Heart left ventricle (tissue), 13 donors: ENCODE measurements around the gene TOGARAM2.

Experiments used
- POLR2A ChIP-seq, 2 donors: fragments of 450-650 bp; IDR thresholded peaks; one replicate each; pipeline ENCODE4 v1.6.1; 2017; ENCODE audit warnings: antibody characterized with exemption in 2 of 2, mild to moderate bottlenecking in 2 of 2, moderate library complexity in 2 of 2
- TF ChIP-seq, protein P1 (sequence below), 12 donors: fragments of 200-600 bp; sonication (generic) in 4 of 12; IDR thresholded peaks; one replicate each; pipeline versions ENCODE4 v1.5.0 to v1.8.0; 2018 to 2022; ENCODE audit warnings: antibody characterized with exemption in 12 of 12, mild to moderate bottlenecking in 5 of 12
- donor health status: ischemic (EF 13 %, LVEDD 7.1; RV severe dilation, severe dysfunction).
- donor health status: DM: no; HTN: yes; CAD: no.
- donor health status: DM: no; HTN: no; CAD: no.
- donor health status: ischemic (EF 25% LVEDD 6.9; RV normal size, moderate dysfunction).
- donor health status: ischemic (EF 25% LVEDD 5.7; RV mildly dilated, moderate dysfunction).
- donor health status: ischemic (EF 35%, LVEDD 5.7; RV mildly dilated, moderate dysfunction).
- donor health status: nonischemic (EF 11% LVEDD 7.7; RV severe dilation, severe dysfunction).
- donor health status: DM: yes; HTN: yes; CAD: no.
- donor health status: PGD.
- donor health status: ischemic (EF 29% LVEDD 5.4; RV normal size, mild dysfunction).
- donor health status: nonischemic (EF 23%, LVEDD 6.1; RV moderate dilation, normal function).

DNA sequence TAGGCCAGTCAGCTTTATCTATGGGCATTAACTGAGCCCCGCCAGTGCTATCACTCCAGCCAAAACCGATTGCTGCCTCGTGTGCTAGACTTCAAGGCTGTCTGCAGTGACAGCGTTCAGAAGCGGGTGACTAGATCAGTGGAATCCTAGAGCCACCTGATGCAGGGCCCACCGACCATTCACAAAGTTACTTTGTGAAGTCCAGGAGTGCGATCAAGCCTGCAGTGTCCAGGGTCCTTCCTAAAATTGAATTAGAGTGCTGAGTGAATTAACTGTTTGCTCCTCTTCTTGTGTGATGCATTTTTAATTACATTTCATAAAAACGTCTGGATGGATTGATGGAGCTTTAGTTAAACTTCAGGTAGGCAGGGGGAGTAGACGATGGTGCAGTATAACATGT is 79.3 kb downstream of the TOGARAM2 start:
- TF ChIP-seq, protein P1, sequence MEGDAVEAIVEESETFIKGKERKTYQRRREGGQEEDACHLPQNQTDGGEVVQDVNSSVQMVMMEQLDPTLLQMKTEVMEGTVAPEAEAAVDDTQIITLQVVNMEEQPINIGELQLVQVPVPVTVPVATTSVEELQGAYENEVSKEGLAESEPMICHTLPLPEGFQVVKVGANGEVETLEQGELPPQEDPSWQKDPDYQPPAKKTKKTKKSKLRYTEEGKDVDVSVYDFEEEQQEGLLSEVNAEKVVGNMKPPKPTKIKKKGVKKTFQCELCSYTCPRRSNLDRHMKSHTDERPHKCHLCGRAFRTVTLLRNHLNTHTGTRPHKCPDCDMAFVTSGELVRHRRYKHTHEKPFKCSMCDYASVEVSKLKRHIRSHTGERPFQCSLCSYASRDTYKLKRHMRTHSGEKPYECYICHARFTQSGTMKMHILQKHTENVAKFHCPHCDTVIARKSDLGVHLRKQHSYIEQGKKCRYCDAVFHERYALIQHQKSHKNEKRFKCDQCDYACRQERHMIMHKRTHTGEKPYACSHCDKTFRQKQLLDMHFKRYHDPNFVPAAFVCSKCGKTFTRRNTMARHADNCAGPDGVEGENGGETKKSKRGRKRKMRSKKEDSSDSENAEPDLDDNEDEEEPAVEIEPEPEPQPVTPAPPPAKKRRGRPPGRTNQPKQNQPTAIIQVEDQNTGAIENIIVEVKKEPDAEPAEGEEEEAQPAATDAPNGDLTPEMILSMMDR (IDR thresholded peaks at IDR 0.05): no peak
- no peak for TF ChIP-seq POLR2A (IDR thresholded peaks at IDR 0.05)
